ENCODE data around the gene DENND4A.
"Not testable (repeated sequence)": the region's sequence is repeated elsewhere in the genome, so short reads cannot be mapped to it uniquely, and the experiment has no call there.

The DENND4A gene

DNA sequence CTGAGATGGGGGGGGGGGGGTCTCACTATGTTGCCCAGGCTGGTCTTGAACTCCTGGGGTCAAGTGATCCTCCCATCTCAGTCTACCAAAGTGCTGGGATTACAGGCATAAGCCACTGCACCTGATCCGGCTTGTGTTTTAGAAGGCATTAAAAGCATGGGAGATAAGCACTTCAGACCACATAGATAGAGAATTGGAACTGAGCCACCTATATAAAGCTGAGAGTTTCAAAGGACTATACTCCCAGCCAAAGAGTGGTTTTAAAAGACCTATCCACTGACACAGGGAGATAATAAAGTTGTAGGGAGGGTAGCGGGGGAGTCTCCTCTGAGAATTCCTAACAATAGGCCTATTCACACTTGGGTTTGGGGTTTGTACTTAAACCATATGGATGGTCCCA, 34.8 kb downstream of the DENND4A start:
- DNase-seq (ENCODE audit: low read depth), result no peak

- no peak for DNase-seq (ENCODE audit: low read depth)
Measured at GRCh38 chr15:65752151-65752700, 39.9 kb downstream of the DENND4A start.

DNA sequence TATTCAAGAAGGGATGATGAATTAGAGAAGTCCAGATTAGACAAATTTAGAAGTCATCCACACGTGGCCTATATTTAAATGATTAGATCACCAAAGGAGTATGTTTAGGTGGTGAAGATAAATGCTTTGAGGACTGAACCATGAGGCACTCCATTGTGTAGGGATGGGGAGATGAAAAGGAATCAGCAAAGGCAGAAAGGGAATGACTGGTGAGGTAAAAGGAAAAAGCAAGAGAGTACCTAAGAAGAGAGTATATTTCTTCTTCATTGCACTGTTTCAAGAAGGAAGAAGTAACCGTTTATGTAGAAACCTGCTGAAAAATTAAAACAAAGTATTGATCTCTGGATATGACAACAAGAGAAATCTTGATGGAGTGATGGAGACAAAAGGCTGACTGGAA, 40.7 kb downstream of the DENND4A start:
- DNase-seq (ENCODE audit: low read depth), result no peak

GRCh38 chr15:65747265-65747664, 44.8 kb downstream of the DENND4A start:
- no peak for DNase-seq (ENCODE audit: low read depth)

DNA sequence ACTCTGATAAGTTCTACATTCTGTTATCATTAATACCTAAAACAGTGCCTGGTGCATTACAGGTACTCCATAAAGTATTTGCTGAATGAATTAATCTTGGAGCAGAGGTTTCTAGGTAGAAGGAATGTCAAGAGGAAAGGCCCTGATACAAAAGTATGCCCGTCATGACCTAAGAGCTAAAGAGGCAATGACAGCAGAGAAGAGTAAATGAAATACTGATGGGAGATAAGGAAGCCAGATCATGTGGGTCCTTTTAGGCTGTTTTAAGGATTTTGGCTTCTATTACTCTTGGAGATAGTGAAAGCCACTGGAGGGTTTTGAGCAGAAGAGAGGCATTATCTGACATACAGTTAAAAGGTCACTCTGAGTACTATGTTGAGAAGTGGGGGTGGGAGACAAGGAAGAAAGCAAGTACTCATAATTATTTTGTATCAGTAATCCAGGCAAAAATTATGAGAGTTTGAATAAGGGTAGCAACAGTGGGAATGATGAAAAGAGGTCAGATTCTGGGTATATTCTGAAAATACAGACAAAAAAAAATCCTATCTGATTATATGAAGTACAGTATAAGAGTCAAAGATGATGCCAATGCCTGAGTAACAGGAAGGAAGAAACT, 48.3 kb downstream of the DENND4A start:
- no peak for DNase-seq (ENCODE audit: low read depth)

GRCh38 chr15:65740148-65740547, 51.9 kb downstream of the DENND4A start:
- DNase-seq (ENCODE audit: low read depth), result no peak

DNA sequence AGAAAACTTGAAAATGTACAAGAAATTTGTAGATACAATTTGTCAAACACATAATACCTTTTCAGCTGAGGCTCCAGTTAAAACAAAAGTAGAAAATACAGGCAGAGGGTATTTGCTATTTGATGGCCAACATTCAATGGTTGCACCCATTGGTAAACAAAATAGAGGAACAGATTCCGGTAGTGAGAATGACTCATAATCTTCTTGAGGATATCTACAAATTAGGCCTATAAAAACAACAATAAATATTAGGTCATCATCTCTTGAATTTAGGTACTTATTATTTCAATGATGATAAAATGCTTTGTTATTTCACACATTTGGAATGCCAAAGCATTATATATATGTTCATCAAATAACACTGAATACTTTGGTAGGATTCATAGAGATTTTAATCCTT, 53.4 kb downstream of the DENND4A start:
- no peak for DNase-seq (ENCODE audit: low read depth)

DNA sequence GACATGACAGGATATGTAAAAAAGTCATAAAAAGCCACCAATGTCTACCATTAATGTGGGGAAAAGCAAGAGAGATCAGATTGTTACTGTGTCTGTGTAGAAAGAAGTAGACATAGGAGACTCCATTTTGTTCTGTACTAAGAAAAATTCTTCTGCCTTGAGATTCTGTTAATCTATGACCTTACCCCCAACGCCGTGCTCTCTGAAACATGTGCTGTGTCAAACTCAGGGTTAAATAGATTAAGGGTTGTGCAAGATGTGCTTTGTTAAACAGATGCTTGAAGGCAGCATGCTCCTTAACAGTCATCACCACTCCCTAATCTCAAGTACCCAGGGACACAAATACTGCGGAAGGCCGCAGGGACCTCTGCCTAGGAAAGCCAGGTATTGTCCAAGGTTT, 58.5 kb downstream of the DENND4A start:
- DNase-seq (ENCODE audit: low read depth), result not testable (repeated sequence)

- no peak for DNase-seq (ENCODE audit: low read depth)
Measured at GRCh38 chr15:65732698-65733097, 59.4 kb downstream of the DENND4A start.

DNA sequence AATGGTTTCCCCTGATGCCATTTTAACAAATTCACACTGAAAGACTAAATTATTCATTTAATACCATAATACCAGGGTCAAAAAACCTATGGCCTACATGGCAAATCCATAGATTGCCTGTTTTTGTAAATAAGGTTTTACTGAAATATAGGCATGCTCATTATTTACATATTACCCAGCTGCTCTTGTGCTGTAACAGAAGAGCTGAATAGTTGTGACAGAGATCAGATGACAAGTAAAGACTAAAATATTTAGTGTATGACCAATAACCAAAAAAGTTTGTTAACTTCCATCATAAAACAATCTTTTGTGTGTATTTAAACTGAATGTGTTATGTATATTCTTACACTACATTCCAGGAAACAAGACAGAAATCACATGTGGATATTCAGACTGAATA, 60.2 kb downstream of the DENND4A start:
- no peak for DNase-seq (ENCODE audit: low read depth)

DNA sequence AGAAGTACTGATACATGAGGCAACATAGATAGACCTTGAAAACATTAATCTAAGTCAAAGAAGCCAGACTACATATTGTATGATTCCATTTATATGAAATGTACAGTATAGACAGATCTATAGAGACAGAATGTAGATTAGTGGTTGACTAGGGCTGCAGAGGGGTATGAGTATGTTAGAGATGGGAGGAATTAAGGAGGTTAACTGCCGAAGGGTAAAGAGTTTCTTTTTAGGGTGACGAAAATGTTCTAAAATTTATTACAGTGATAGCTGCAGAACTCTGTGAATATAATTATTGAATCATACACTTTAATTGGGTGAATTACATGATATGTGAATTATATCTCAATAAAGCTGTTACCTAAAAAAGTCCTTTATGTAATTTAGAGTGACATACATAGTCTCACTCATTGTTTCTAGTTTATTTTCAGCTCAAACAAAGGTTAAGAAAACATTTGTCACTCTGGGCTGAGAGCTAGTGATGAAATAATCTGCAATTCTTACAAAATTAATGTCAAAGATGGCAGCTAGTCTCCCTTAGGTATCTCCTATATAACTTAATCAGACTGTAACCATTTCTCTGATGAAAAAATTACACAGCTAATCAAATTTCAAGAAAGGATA, 61.4 kb downstream of the DENND4A start:
- DNase-seq (ENCODE audit: low read depth), result no peak

- DNase-seq (ENCODE audit: low read depth), result no peak
Measured at GRCh38 chr15:65724464-65725215, 67.5 kb downstream of the DENND4A start.

DNA sequence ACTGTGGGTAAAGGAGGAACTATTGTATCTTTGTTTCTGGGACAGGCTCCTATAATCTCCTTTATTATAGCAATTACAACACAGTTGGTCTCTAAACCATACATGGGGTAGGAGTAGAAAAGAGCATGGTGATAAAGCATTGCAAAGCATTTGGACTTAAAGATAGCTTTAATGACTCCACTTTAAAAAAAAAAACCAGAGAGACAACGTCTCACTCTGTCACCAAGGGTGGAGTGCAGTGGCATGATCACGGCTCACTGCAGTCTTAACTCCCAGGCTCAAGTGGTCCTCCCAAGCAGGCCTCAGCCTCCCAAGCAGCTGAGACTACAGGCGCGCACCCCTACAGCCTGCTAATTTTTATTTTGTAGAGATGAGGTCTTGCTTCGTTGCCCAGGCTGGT, 68.2 kb downstream of the DENND4A start:
- DNase-seq (ENCODE audit: low read depth), result no peak

DNA sequence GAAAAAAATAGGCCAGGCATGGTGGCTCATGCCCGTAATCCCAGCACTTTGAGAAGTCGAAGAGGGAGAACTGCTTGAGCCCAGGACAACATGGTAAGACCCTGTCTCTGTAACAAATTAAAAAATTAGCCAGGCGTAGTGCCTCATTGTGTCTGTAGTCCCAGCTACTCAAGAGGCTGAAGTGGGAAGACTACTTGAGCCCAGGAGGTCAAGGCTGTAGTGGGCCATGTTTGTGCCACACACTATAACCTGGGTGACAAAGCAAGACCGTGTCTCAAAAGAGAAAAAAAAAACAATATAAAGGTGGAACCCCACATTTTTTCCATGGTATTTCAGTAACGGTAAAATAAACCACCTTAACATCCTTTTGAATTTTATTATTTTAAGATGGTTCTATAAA, 69.9 kb downstream of the DENND4A start:
- DNase-seq (ENCODE audit: low read depth), result no peak

DNA sequence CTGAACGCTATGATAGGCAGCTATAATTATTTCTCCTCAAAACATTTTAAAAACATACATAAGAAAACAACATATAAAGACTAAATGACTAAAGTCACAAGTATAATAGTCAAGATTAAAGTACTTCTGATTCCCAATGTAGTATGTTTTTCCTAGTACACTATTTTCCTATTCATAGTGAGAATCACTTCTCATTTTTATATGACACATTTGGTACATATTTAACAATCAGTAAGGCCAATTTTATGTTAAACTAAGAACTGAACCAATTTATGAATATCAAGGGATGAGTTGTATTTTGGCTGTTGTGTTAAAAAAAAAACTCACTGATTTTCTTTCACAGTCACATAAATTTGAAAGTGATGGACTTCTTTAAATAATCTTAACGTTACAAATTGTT, 79.7 kb downstream of the DENND4A start:
- no peak for DNase-seq (ENCODE audit: low read depth)

- DNase-seq (ENCODE audit: low read depth), result no peak
Measured at GRCh38 chr15:65695081-65695480, 97.0 kb downstream of the DENND4A start.

DNA sequence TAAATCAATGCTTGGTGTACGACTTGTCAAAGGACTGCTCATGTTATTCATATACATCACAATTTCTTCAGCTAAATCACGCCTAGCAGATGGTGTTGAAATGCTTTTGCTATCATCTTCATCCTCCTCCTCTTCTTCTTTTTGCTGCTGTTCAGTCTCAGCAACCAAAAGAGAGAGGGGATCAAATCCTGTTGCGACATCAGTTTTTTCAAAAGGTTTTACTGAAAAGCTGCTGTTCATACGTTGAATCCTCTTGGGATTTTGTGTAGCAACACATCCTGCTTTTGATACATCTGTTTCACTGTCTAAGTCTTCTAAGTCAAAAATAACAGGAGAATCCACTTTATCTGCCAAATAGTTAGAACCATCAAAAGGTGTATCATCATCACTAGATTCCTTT, 101.3 kb downstream of the DENND4A start:
- no peak for DNase-seq (ENCODE audit: low read depth)

DNA sequence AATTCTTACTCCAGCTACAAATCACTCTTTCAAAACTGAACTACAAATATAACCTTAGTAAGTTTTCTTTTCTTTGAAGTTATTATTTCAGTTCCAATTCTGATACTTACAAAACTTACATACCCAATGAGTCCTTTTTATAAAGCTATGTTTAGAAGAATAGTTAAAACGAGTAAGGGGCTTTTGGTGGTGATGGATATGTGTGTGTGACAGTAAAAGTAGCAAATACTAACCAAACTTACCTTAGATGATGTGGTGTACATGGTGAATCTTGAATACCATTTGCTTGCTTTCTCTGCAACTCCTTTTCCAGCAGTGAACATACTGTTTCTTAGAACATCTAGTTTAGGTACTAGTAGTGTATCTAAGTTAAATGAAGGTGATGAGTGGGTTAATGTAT, 101.9 kb downstream of the DENND4A start:
- DNase-seq (ENCODE audit: low read depth), result no peak

GRCh38 chr15:65688462-65688861, 103.6 kb downstream of the DENND4A start:
- no peak for DNase-seq (ENCODE audit: low read depth)

- DNase-seq (ENCODE audit: low read depth), result no peak
Measured at GRCh38 chr15:65682404-65682911, 109.6 kb downstream of the DENND4A start.

- no peak for DNase-seq (ENCODE audit: low read depth)
Measured at GRCh38 chr15:65680544-65680943, 111.5 kb downstream of the DENND4A start.

DNA sequence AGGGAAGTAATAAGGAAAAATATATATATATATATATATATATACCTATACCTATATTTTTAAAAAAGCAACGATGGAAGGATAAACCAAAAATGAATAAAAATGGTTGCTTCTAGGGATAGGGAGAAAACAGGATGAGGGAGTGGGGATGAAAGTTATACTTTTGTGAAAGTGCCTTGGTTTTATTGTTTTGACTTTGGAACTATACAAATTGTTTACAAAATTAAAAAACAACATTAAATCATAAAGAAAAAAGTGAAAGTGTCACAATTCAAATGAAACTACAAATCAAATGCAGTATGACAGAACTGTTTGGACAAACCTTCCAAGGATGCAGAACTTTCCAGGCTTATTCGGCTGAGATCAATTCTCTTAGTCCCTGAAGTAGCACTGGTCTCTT, 116.0 kb downstream of the DENND4A start:
- no peak for DNase-seq (ENCODE audit: low read depth)

DNA sequence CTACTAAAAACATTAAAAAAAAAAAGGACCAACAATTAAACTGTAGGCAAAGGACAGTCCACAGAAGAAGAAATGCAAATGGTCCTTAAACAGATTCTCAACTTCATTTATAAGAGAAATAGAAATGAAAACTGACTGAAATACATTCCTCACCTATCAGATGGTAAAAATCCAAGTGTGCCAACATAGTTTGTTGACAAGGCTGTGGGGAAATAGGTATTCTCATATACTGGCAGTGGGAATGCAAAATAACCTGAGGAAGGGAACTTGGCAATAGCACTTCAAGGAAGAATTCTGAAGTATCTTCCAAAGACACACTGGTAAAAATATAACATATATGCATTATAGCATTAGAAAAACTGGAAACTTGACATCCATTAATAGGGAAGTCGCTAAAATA, 116.5 kb downstream of the DENND4A start:
- no peak for DNase-seq (ENCODE audit: low read depth)

Measured in activated T-cell treated with anti-CD3 and anti-CD28 coated beads for 1 hour (primary cell).